ENCODE data around the gene ESYT2.

Gene ESYT2

DNA sequence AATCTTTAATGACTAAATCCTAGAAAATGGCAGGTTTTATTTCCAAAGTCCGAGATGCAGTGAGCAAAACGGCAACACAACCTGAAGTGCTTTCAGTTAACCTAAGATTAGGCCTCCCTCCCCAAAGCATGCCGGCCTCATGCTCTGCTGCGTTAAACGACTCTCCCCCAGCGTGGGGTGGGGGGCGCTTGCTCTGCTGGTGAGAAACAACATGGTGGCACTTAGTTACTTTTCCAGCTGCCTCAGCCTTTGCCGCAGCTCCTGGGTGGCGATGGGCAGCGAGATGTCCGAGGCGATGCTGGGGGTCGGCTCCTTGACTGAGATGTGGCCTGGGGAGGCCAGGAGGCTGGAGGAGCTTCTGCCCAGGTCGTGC is 88.0 kb downstream of the ESYT2 start:
- TF ChIP-seq, protein P1, sequence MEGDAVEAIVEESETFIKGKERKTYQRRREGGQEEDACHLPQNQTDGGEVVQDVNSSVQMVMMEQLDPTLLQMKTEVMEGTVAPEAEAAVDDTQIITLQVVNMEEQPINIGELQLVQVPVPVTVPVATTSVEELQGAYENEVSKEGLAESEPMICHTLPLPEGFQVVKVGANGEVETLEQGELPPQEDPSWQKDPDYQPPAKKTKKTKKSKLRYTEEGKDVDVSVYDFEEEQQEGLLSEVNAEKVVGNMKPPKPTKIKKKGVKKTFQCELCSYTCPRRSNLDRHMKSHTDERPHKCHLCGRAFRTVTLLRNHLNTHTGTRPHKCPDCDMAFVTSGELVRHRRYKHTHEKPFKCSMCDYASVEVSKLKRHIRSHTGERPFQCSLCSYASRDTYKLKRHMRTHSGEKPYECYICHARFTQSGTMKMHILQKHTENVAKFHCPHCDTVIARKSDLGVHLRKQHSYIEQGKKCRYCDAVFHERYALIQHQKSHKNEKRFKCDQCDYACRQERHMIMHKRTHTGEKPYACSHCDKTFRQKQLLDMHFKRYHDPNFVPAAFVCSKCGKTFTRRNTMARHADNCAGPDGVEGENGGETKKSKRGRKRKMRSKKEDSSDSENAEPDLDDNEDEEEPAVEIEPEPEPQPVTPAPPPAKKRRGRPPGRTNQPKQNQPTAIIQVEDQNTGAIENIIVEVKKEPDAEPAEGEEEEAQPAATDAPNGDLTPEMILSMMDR (conservative IDR thresholded peaks at IDR 0.05; ENCODE audit: low read length) = no peak
- no peak overlapping the region for H3K4me3 ChIP-seq (ENCODE audit: low read length)
- no peak for DNase-seq (ENCODE audit: low read depth)

DNA sequence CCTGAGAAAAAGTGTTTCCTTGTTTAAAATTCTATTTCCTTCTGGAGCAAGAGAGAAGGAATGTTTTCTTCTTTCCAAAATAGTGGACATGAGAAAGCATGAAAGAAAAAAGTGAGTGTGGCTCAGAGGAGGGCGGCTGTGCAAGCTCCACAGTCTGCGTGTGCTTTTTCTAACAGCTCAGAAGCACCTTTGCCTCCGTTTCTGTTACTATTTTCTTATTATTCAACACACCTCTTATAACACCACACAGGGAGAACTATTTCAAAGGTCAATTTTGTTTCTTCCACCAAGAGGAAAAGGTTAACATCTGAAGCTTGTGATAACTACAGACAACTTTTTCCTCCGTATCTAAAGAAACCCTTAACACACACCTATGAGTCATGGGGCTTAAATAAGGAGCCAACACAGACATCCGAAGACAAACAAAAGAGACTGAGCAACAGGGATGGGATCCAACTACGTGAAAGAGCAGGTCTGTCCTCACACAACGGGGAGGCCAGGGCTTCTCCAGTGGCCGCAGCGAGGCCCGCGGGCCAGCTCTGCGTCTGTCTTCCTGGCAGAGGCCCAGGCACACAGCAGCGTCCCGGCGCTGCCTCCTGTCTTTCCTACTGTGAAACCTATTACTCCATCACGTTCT is 88.5 kb downstream of the ESYT2 start:
- TF ChIP-seq, protein P1 (conservative IDR thresholded peaks at IDR 0.05; ENCODE audit: low read length) = no peak
- H3K4me3 ChIP-seq (ENCODE audit: low read length) = no peak overlapping the region
- DNase-seq (ENCODE audit: low read depth) = peak; percentile 39

DNA sequence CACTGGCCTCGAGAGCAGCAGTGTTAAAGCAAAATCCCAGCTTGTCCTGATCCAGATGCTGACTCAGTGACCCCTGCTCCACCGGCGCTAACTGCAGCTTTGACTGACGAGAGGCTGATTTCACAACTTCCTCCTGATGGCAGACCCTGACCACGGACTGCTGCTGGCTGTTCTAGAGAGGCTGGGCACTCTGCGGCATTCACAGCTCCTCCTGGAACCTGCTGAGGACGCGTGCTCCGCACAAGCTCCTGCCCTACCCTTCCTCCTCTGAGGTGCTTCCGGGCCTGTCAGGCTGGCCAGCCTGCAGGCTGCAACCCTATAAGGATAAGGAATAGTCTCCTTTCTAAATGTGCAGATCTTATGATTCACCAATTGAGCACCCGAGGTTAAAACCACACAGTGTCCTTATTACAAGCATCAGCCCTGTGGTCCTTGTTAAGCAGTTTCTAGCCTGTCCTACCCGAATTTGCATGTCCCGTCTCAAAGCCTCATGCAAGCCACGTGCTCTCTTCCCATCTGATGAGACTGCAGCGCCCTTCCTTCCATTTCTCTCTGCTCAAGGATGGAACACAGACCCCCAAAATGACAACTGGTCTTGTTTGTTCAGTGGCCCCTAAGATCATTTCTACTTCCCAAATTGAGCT is 89.2 kb downstream of the ESYT2 start:
- peak; percentile 62 for DNase-seq (ENCODE audit: low read depth)
- TF ChIP-seq, protein P1 (conservative IDR thresholded peaks at IDR 0.05; ENCODE audit: low read length) = no peak
- H3K4me3 ChIP-seq (ENCODE audit: low read length) = no peak overlapping the region

DNA sequence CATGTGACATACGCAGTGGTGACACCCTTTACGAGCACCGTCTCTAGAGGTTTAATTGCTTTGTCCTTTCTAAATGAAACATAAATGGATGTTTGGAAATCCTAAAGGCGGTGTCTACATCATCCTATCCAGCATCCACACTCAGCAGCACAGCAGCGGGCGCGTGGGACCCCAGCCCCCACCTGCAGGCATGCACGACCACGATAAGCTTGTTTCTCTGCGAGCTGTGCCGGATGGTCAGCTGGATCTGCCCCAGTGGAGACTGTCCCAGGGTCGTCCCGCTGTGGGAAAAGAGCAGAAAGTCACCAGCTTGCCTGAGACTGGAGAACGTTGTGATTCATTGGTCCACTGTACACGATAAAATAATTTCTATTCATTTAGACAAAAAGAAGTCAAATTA is 90.5 kb downstream of the ESYT2 start:
- H3K4me3 ChIP-seq (ENCODE audit: low read length) = no peak overlapping the region
- DNase-seq (ENCODE audit: low read depth) = no peak
- TF ChIP-seq, protein P1 (conservative IDR thresholded peaks at IDR 0.05; ENCODE audit: low read length) = no peak

DNA sequence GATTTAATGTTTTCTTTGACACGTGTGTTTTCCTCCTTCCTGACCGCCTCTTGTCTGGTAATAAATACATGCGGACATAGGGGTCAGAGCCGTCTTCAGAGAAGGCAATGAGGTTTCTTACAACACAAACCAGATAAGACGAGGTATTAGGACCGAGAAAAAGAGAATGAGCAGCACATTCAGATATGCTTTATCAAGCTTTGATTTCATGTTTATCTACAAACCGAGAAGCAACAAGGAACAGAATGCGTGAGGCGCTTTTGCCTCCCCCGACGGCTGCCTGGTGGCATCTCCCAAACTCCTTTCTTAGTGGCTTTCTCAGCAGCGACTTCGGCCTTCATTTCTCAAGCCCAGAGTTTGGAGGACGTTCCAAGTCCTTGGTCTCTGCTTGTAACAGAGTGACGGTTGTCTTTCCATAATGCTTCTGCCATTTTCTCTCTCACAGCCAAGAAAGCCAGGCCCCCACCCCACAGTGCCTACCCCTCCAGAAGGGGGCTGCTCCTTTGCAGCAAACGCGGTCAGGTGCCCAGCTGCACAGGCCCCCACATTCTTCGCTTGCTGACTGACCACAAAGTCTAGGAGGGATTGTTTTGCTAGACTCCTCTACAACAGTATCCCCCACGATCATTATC is 92.1 kb downstream of the ESYT2 start:
- DNase-seq (ENCODE audit: low read depth) = no peak

DNA sequence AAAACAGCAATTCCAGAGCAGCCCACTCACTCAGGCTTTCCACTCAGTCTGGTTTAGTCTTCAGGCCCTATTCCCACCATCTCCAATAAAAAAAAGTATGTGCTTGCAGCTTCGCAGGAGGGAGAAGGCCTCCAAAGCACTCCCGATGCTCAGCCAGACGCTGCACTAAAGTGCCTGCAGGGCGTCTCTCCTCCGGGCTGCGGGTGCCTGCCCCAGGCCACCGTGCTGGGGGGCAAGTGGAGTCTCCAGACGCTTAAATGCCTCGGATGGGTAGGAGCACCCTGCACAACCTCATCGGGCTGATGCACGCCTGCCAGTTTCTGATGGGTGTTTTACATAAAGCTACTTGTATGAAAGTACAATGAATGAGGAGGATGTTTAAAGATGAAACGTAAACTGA is 93.4 kb downstream of the ESYT2 start:
- no peak for DNase-seq (ENCODE audit: low read depth)
- H3K4me3 ChIP-seq (ENCODE audit: low read length) = no peak overlapping the region
- TF ChIP-seq, protein P1 (conservative IDR thresholded peaks at IDR 0.05; ENCODE audit: low read length) = no peak

More for the DNA sequence above, 92.1 kb downstream of the ESYT2 start:
- TF ChIP-seq, protein P1 (conservative IDR thresholded peaks at IDR 0.05; ENCODE audit: low read length) = no peak
- no peak overlapping the region for H3K4me3 ChIP-seq (ENCODE audit: low read length)

DNA sequence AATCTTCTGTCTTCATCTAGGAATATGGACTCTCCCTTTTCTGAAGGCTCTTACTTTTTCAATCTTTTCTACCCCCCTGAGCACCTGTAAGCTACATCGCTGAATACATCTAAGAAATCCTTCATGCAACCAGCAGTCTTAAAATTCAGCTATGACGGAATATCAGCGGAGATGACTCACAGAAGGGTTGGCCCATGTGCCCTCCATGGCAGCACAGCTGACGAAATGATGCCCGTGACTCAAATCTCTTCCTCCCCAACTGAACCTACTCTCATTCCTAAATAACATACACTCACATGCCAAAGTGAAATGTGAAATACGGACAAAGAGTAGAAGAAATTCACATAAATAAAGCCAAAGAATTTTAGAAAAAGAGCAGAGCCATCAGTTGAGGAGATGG is 94.4 kb downstream of the ESYT2 start:
- DNase-seq (ENCODE audit: low read depth) = peak; percentile 9
- H3K4me3 ChIP-seq (ENCODE audit: low read length) = no peak overlapping the region
- TF ChIP-seq, protein P1 (conservative IDR thresholded peaks at IDR 0.05; ENCODE audit: low read length) = no peak
